Ovary (tissue), 3 donors: ENCODE data around the gene DRAXIN.

Experiments
- CTCF ChIP-seq, 3 donors: fragments of 450-650 bp in 2 of 3; fragments of 200-600 bp in 1 of 3; IDR thresholded peaks; one replicate each; pipeline versions ENCODE4 v1.5.1 to v1.8.0; 2016 to 2022; ENCODE audit warnings: antibody characterized with exemption in 3 of 3, mild to moderate bottlenecking in 1 of 3
- POLR2A ChIP-seq: fragments of 450-650 bp; IDR thresholded peaks from one replicate; pipeline ENCODE4 v1.6.1; 2017; ENCODE audit warnings: antibody characterized with exemption, mild to moderate bottlenecking, moderate library complexity
- donor health status: DM: no; HTN: no; CAD: no.

GRCh38 chr1:11682799-11683198, 8.7 kb upstream of the DRAXIN start:
- TF ChIP-seq CTCF (IDR thresholded peaks at IDR 0.05): no peak
- TF ChIP-seq POLR2A: no peak
